Measurements from ENCODE around the gene GRAMD4. TPM values are rescaled to one million over a fixed set of nuclear protein-coding genes. Genes with fewer than 3 reads are reported as not detected.

The GRAMD4 gene
- polyA plus RNA-seq, 1 experiment, result 7.5 TPM

- DNase-seq (ENCODE audit: low read depth, low spot score), result no peak
- ChIA-PET CTCF (no interaction called here), POLR2A (no interaction called here)
- H3K27ac ChIP-seq (ENCODE audit: low read depth, low read length), result no peak overlapping the region
- no peaks in the 10 kb centered on the region for H3K27me3 ChIP-seq (ENCODE audit: control insufficient read depth, insufficient read depth, low read length)
- H3K4me3 ChIP-seq (ENCODE audit: low read depth, low read length), result no peak overlapping the region
- no peaks in the 10 kb centered on the region for H3K9me3 ChIP-seq (ENCODE audit: control insufficient read depth, insufficient read depth, low read length)
- no peak for TF ChIP-seq CTCF (IDR thresholded peaks at IDR 0.05; ENCODE audit: low read depth, low read length)
Observed at GRCh38 chr22:46695346-46696228, 75.4 kb downstream of the GRAMD4 start.

- ChIA-PET CTCF (no interaction called here), POLR2A (no interaction called here)
- Histone ChIP-seq H3K27me3 (ENCODE audit: control insufficient read depth, insufficient read depth, low read length) (no peaks in the 10 kb centered on the region), H3K9me3 (ENCODE audit: control insufficient read depth, insufficient read depth, low read length) (no peaks in the 10 kb centered on the region), H3K4me3 (ENCODE audit: low read depth, low read length) (no peak overlapping the region), H3K27ac (ENCODE audit: low read depth, low read length) (no peak overlapping the region)
- TF ChIP-seq CTCF (IDR thresholded peaks at IDR 0.05; ENCODE audit: low read depth, low read length), result no peak
- no peak for DNase-seq (ENCODE audit: low read depth, low spot score)
Observed at GRCh38 chr22:46696229-46696518, 76.0 kb downstream of the GRAMD4 start.

- no peak for DNase-seq (ENCODE audit: low read depth, low spot score)
- H3K4me3 ChIP-seq (ENCODE audit: low read depth, low read length), result no peak overlapping the region
- H3K9me3 ChIP-seq (ENCODE audit: control insufficient read depth, insufficient read depth, low read length), result no peaks in the 10 kb centered on the region; the same call in 1 of the 2 replicates
- no peak for TF ChIP-seq CTCF (IDR thresholded peaks at IDR 0.05; ENCODE audit: low read depth, low read length)
- ChIA-PET POLR2A (no interaction called here), CTCF (no interaction called here)
- no peaks in the 10 kb centered on the region for H3K27me3 ChIP-seq (ENCODE audit: control insufficient read depth, insufficient read depth, low read length)
- no peak overlapping the region for H3K27ac ChIP-seq (ENCODE audit: low read depth, low read length)
Observed at GRCh38 chr22:46696614-46697013, 76.4 kb downstream of the GRAMD4 start.

GRCh38 chr22:46697811-46698515 lies 77.8 kb downstream of the GRAMD4 start:
- H3K9me3 ChIP-seq (ENCODE audit: control insufficient read depth, insufficient read depth, low read length), result no peaks in the 10 kb centered on the region; the same call in 1 of the 2 replicates
- H3K27ac ChIP-seq (ENCODE audit: low read depth, low read length), result no peak overlapping the region
- no peak for DNase-seq (ENCODE audit: low read depth, low spot score)
- H3K4me3 ChIP-seq (ENCODE audit: low read depth, low read length), result no peak overlapping the region
- CTCF ChIA-PET, result no interaction called here
- no peaks in the 10 kb centered on the region for H3K27me3 ChIP-seq (ENCODE audit: control insufficient read depth, insufficient read depth, low read length)
- TF ChIP-seq CTCF (IDR thresholded peaks at IDR 0.05; ENCODE audit: low read depth, low read length), result no peak
- POLR2A ChIA-PET, result no interaction called here

- no peak for TF ChIP-seq CTCF (IDR thresholded peaks at IDR 0.05; ENCODE audit: low read depth, low read length)
Observed at GRCh38 chr22:46699091-46699490, 78.9 kb downstream of the GRAMD4 start.

More at GRCh38 chr22:46699091-46699490, 78.9 kb downstream of the GRAMD4 start:
- Histone ChIP-seq H3K9me3 (ENCODE audit: control insufficient read depth, insufficient read depth, low read length) (no peaks in the 10 kb centered on the region; the same call in 1 of the 2 replicates), H3K27ac (ENCODE audit: low read depth, low read length) (no peak overlapping the region), H3K27me3 (ENCODE audit: control insufficient read depth, insufficient read depth, low read length) (no peaks in the 10 kb centered on the region), H3K4me3 (ENCODE audit: low read depth, low read length) (no peak overlapping the region)
- POLR2A ChIA-PET, result no interaction called here
- DNase-seq (ENCODE audit: low read depth, low spot score), result no peak
- CTCF ChIA-PET, result no interaction called here

Data from AG04450 (cell line).